H9 (cell line): Measurements from ENCODE around the gene DBNDD2. TPM values are rescaled to one million over a fixed set of nuclear protein-coding genes. Genes with fewer than 3 reads are reported as not detected.

Source experiments
- DNase-seq: peaks from one replicate; pipeline ENCODE4 v3.0.0-alpha.2; 2017
- H2AFZ ChIP-seq: one replicate; pipeline ENCODE4 v1.6.1; 2013; ENCODE audit warnings: mild to moderate bottlenecking, low read length, control low read depth, moderate library complexity
- H2AK5ac ChIP-seq: 2 replicates; pipeline ENCODE4 v1.6.1; 2013; ENCODE audit warnings: low read length, control low read depth, mixed read lengths; ENCODE audit not compliant: insufficient read length
- H2BK120ac ChIP-seq: one replicate; pipeline ENCODE4 v1.6.1; 2013; ENCODE audit warnings: low read depth, mild to moderate bottlenecking, low read length, control low read depth, inconsistent platforms; ENCODE audit not compliant: poor library complexity, severe bottlenecking
- H2BK12ac ChIP-seq: 2 replicates; pipeline ENCODE4 v1.6.1; 2013; ENCODE audit warnings: low read length, control low read depth, mixed read lengths, low read depth; ENCODE audit not compliant: insufficient read length
- H2BK15ac ChIP-seq: 2 replicates; pipeline ENCODE4 v1.6.1; 2013; ENCODE audit warnings: low read depth, low read length, control low read depth
- H2BK20ac ChIP-seq: one replicate; pipeline ENCODE4 v1.6.1; 2013; ENCODE audit warnings: low read depth, mild to moderate bottlenecking, low read length, control low read depth, inconsistent platforms; ENCODE audit not compliant: poor library complexity, severe bottlenecking
- H2BK5ac ChIP-seq: 2 replicates; pipeline ENCODE4 v1.6.1; 2013; ENCODE audit warnings: low read length, control low read depth, mixed read lengths; ENCODE audit not compliant: insufficient read length
- H3K14ac ChIP-seq: 2 replicates; pipeline ENCODE4 v1.6.1; 2013; ENCODE audit warnings: low read length, control low read depth; ENCODE audit not compliant: insufficient read depth
- H3K18ac ChIP-seq: 2 replicates; pipeline ENCODE4 v1.6.1; 2013; ENCODE audit warnings: low read depth, mild to moderate bottlenecking, mixed read lengths, low read length, control low read depth; ENCODE audit not compliant: insufficient read length
- H3K23ac ChIP-seq: 2 replicates; pipeline ENCODE4 v1.6.1; 2013; ENCODE audit warnings: low read length, control low read depth, mixed read lengths, low read depth; ENCODE audit not compliant: insufficient read length
- H3K23me2 ChIP-seq: 2 replicates; pipeline ENCODE4 v1.6.1; 2013; ENCODE audit warnings: low read depth, mild to moderate bottlenecking, mixed read lengths, low read length, control low read depth; ENCODE audit not compliant: insufficient read length, poor library complexity, severe bottlenecking
- H3K27ac ChIP-seq: 2 replicates; pipeline ENCODE4 v1.5.1; 2013; ENCODE audit warnings: low read length, control low read depth, mixed read lengths, low read depth; ENCODE audit not compliant: insufficient read length
- H3K27me3 ChIP-seq: 2 replicates; pipeline ENCODE4 v1.6.1; 2013; ENCODE audit warnings: low read length, control low read depth, inconsistent platforms; ENCODE audit not compliant: insufficient read depth
- H3K4ac ChIP-seq: 2 replicates; pipeline ENCODE4 v1.6.1; 2013; ENCODE audit warnings: low read depth, mild to moderate bottlenecking, control low read depth, inconsistent platforms, low read length, moderate library complexity
- H3K4me1 ChIP-seq: 2 replicates; pipeline ENCODE4 v1.6.1; 2013; ENCODE audit warnings: low read length, control low read depth, inconsistent platforms; ENCODE audit not compliant: insufficient read depth
- H3K4me2 ChIP-seq: 2 replicates; pipeline ENCODE4 v1.6.1; 2013; ENCODE audit warnings: low read length, control low read depth, mixed read lengths; ENCODE audit not compliant: insufficient read length, insufficient read depth
- H3K56ac ChIP-seq: 2 replicates; pipeline ENCODE4 v1.6.1; 2013; ENCODE audit warnings: low read depth, mild to moderate bottlenecking, mixed read lengths, low read length, control low read depth; ENCODE audit not compliant: insufficient read length
- H3K79me1 ChIP-seq: 2 replicates; pipeline ENCODE4 v1.6.1; 2013; ENCODE audit warnings: low read depth, mild to moderate bottlenecking, moderate library complexity, low read length, control low read depth, inconsistent platforms; ENCODE audit not compliant: insufficient read depth, poor library complexity, severe bottlenecking
- H3K79me2 ChIP-seq: 2 replicates; pipeline ENCODE4 v1.6.1; 2013; ENCODE audit warnings: low read length, control low read depth, inconsistent platforms; ENCODE audit not compliant: insufficient read depth
- H3K9ac ChIP-seq: 2 replicates; pipeline ENCODE4 v1.6.1; 2013; ENCODE audit warnings: low read length, control low read depth, mixed read lengths; ENCODE audit not compliant: insufficient read length; ENCODE audit errors: extremely low read depth
- H3K9me3 ChIP-seq: one replicate; pipeline ENCODE4 v1.6.1; 2013; ENCODE audit warnings: low read depth, low read length, inconsistent platforms; ENCODE audit not compliant: control insufficient read depth
- H3T11ph ChIP-seq: one replicate; pipeline ENCODE4 v1.6.1; 2013; ENCODE audit warnings: mild to moderate bottlenecking, low read length, control low read depth, inconsistent platforms
- H4K20me1 ChIP-seq: one replicate; pipeline ENCODE4 v1.6.1; 2013; ENCODE audit not compliant: control insufficient read depth, insufficient read length, insufficient read depth
- H4K5ac ChIP-seq: 2 replicates; pipeline ENCODE4 v1.6.1; 2013; ENCODE audit warnings: low read depth, mild to moderate bottlenecking, mixed read lengths, low read length, control low read depth; ENCODE audit not compliant: insufficient read length
- H4K8ac ChIP-seq: replicated peaks from 2 replicates; pipeline ENCODE4 v1.6.1; 2013; ENCODE audit warnings: low read length, control low read depth, mixed read lengths, low read depth; ENCODE audit not compliant: insufficient read length
- H4K91ac ChIP-seq: 2 replicates; pipeline ENCODE4 v1.6.1; 2013; ENCODE audit warnings: low read depth, mild to moderate bottlenecking, moderate library complexity, mixed read lengths, low read length, control low read depth; ENCODE audit not compliant: insufficient read length
- H3K27ac Mint-ChIP-seq, 3 experiments: 2 replicates in 2 of 3; 3 replicates in 1 of 3; pipeline ENCODE4 v1.8.0; 2020 to 2021; ENCODE audit warnings: mixed read lengths in 3 of 3, mild to moderate bottlenecking in 1 of 3, moderate library complexity in 1 of 3
- H3K27me3 Mint-ChIP-seq: 2 replicates; pipeline ENCODE4 v1.8.0; 2021; ENCODE audit warnings: low read depth, mild to moderate bottlenecking, moderate library complexity, mixed read lengths
- H3K36me3 Mint-ChIP-seq, 3 experiments: 2 replicates in 2 of 3; 3 replicates in 1 of 3; pipeline ENCODE4 v1.8.0; 2020 to 2021; ENCODE audit warnings: low read depth in 3 of 3, mixed read lengths in 3 of 3; ENCODE audit not compliant: insufficient read depth in 1 of 3
- H3K4me1 Mint-ChIP-seq, 2 experiments: 2 replicates each; pipeline ENCODE4 v1.8.0; 2020; ENCODE audit warnings: mixed read lengths in 2 of 2
- H3K4me3 Mint-ChIP-seq, 2 experiments: 2 replicates in 1 of 2; 3 replicates in 1 of 2; pipeline ENCODE4 v1.8.0; 2020 to 2021; ENCODE audit warnings: mild to moderate bottlenecking in 2 of 2, mixed read lengths in 2 of 2, moderate library complexity in 1 of 2
- H3K9me3 Mint-ChIP-seq, 2 experiments: 2 replicates in 1 of 2; 3 replicates in 1 of 2; pipeline ENCODE4 v1.8.0; 2020; ENCODE audit warnings: mild to moderate bottlenecking in 2 of 2, mixed read lengths in 2 of 2, moderate library complexity in 1 of 2
- WGBS: extraction: QIAGEN DNeasy Blood & Tissue Kit; methylation state at CpG from one replicate; pipeline ENCODE4 v1.1.7; 2013; ENCODE audit warnings: missing lambda C conversion rate, low lambda C conversion rate, mixed read lengths; ENCODE audit not compliant: insufficient read length; ENCODE audit errors: extremely low coverage; 5-methylcytosine and 5-hydroxymethylcytosine counted together
- total RNA-seq: library from RNA; stranded (reverse); gene quantifications from 2 replicates; pipeline ENCODE4 v1.2.1, GENCODE V29; 2021
- TF ChIP-seq, protein P1 (sequence below): fragments of 200-600 bp; sonication (generic); conservative IDR thresholded peaks from 3 replicates; pipeline ENCODE4 v1.8.0; 2021; ENCODE audit warnings: antibody characterized with exemption, mild to moderate bottlenecking

DBNDD2 gene
- total RNA-seq, 1 experiment from 2014 or later, result 39.1 TPM

GRCh38 chr20:45436732-45437485 lies 28.8 kb downstream of the DBNDD2 start:
- no peak overlapping the region for H2AFZ ChIP-seq
- H2AK5ac ChIP-seq, result no peak overlapping the region
- H2BK120ac ChIP-seq, result no peak overlapping the region
- no peak overlapping the region for H3K23ac ChIP-seq
- H3K36me3 Mint-ChIP-seq, result peaks cover 0 to 14% (median 0%) of the 10 kb centered on the region in 3 experiments; a peak in 1 of 7 replicates
- no peak overlapping the region for H3K27ac Mint-ChIP-seq
- H3K27me3 Mint-ChIP-seq, result peaks cover 2% of the 10 kb centered on the region; the same call in 1 of the 2 replicates
- H3K9ac ChIP-seq, result peak overlapping the region; percentile 12
- no CpG with 5 or more reads among the region's 33 CpGs for WGBS
- no peaks in the 10 kb centered on the region for H3K9me3 Mint-ChIP-seq
- no peak overlapping the region for H2BK20ac ChIP-seq
- no peaks in the 10 kb centered on the region for H3K27me3 ChIP-seq
- H3K4me3 Mint-ChIP-seq, result peak overlapping the region; percentile 71 to 80
- no peak overlapping the region for H4K91ac ChIP-seq
- H3K27ac ChIP-seq, result no peak overlapping the region
- H3K14ac ChIP-seq, result no peak overlapping the region
- no peak overlapping the region for H3T11ph ChIP-seq
- no peaks in the 10 kb centered on the region for H4K20me1 ChIP-seq
- no peaks in the 10 kb centered on the region for H3K79me2 ChIP-seq
- no peaks in the 10 kb centered on the region for H3K23me2 ChIP-seq
- no peaks in the 10 kb centered on the region for H3K9me3 ChIP-seq
- H2BK5ac ChIP-seq, result no peak overlapping the region
- H4K8ac ChIP-seq, result no peak overlapping the region
- H3K56ac ChIP-seq, result no peak overlapping the region
- DNase-seq, result peak; percentile 84
- H3K18ac ChIP-seq, result no peak overlapping the region
- H2BK12ac ChIP-seq, result no peak overlapping the region
- peak overlapping the region; percentile 39 for H3K4me2 ChIP-seq
- no peaks in the 10 kb centered on the region; the same call in 1 of the 2 replicates for H3K4me1 ChIP-seq
- no peak overlapping the region for H3K4ac ChIP-seq
- TF ChIP-seq, protein P1, sequence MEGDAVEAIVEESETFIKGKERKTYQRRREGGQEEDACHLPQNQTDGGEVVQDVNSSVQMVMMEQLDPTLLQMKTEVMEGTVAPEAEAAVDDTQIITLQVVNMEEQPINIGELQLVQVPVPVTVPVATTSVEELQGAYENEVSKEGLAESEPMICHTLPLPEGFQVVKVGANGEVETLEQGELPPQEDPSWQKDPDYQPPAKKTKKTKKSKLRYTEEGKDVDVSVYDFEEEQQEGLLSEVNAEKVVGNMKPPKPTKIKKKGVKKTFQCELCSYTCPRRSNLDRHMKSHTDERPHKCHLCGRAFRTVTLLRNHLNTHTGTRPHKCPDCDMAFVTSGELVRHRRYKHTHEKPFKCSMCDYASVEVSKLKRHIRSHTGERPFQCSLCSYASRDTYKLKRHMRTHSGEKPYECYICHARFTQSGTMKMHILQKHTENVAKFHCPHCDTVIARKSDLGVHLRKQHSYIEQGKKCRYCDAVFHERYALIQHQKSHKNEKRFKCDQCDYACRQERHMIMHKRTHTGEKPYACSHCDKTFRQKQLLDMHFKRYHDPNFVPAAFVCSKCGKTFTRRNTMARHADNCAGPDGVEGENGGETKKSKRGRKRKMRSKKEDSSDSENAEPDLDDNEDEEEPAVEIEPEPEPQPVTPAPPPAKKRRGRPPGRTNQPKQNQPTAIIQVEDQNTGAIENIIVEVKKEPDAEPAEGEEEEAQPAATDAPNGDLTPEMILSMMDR, result peak; percentile 96
- peaks cover 22 to 36% of the 10 kb centered on the region in 2 experiments for H3K4me1 Mint-ChIP-seq
- H3K79me1 ChIP-seq, result no peaks in the 10 kb centered on the region
- H2BK15ac ChIP-seq, result no peak overlapping the region
- H4K5ac ChIP-seq, result no peak overlapping the region
